COLO668 (cell line): ENCODE measurements around the gene ORMDL3.
"Not testable (repeated sequence)": the region's sequence is repeated elsewhere in the genome, so short reads cannot be mapped to it uniquely, and the experiment has no call there.

ENCODE experiments used
- DNase-seq: peaks from one replicate; lab custom pipeline; 2025; ENCODE audit not compliant: unreplicated experiment; lab: John Stamatoyannopoulos, UW

ORMDL3 gene

GRCh38 chr17:39950871-39951348, 23.5 kb upstream of the ORMDL3 start:
- DNase-seq = no peak

GRCh38 chr17:39949028-39949427, 21.6 kb upstream of the ORMDL3 start:
- no peak for DNase-seq

GRCh38 chr17:39948489-39948828, 21.1 kb upstream of the ORMDL3 start:
- not testable (repeated sequence) for DNase-seq

GRCh38 chr17:39946551-39947330, 19.3 kb upstream of the ORMDL3 start:
- DNase-seq = no peak

GRCh38 chr17:39944393-39944711, 17.0 kb upstream of the ORMDL3 start:
- DNase-seq = no peak

GRCh38 chr17:39943702-39944392, 16.4 kb upstream of the ORMDL3 start:
- no peak for DNase-seq

GRCh38 chr17:39939588-39940419, 12.4 kb upstream of the ORMDL3 start:
- no peak for DNase-seq

GRCh38 chr17:39939106-39939505, 11.7 kb upstream of the ORMDL3 start:
- DNase-seq = no peak

GRCh38 chr17:39938140-39938869, 10.9 kb upstream of the ORMDL3 start:
- no peak for DNase-seq

- DNase-seq = no peak
These were observed 10.0 kb upstream of the ORMDL3 start for GRCh38 chr17:39937447-39937846.

- DNase-seq = no peak
These were observed 8.5 kb upstream of the ORMDL3 start for GRCh38 chr17:39935909-39936308.

- no peak for DNase-seq
These were observed 6.9 kb upstream of the ORMDL3 start for GRCh38 chr17:39934324-39934723.

- DNase-seq = no peak
These were observed 6.5 kb upstream of the ORMDL3 start for GRCh38 chr17:39933912-39934311.

- no peak for DNase-seq
These were observed 2.4 kb upstream of the ORMDL3 start for GRCh38 chr17:39929646-39930407.

GRCh38 chr17:39928858-39929645, 1.7 kb upstream of the ORMDL3 start:
- DNase-seq = no peak

GRCh38 chr17:39927929-39928857, 792 bp upstream of the ORMDL3 start:
- peak; percentile 26 for DNase-seq

- DNase-seq = peak; percentile 29
These were observed 757 bp downstream of the ORMDL3 start for GRCh38 chr17:39926588-39927100.

GRCh38 chr17:39926135-39926587, 1.2 kb downstream of the ORMDL3 start:
- no peak for DNase-seq
